ENCODE measurements around the gene PRKD2.
"Not testable (repeated sequence)": the region's sequence is repeated elsewhere in the genome, so short reads cannot be mapped to it uniquely, and the experiment has no call there.

Gene PRKD2

GRCh38 chr19:46631481-46631880, 85.4 kb downstream of the PRKD2 start:
- peak; percentile 42 for DNase-seq (ENCODE audit: low read depth)

GRCh38 chr19:46630586-46631205, 86.2 kb downstream of the PRKD2 start:
- no peak for DNase-seq (ENCODE audit: low read depth)

DNA sequence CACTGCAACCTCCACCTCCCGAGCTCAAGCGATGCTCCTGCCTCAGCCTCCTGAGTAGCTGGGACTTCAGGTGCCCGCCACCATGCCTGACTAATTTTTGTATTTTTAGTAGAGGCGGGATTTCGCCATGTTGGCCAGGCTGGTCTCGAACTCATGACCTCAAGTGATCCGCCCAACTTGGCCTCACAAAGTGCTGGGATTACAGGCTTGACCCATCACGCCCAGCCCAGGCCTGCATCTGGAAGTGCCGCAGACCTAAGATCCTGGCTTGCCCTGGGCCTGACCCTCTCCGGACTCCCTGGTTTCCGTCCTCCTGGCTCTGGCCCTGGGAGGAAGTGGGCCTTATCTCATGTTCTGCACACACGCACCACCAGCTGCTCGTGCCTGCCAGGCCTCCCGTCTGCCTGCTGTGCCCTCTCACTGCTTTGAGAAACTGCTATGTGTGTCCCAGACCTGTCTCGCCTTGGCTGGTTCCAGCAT, 87.3 kb downstream of the PRKD2 start:
- DNase-seq (ENCODE audit: low read depth), result no peak

DNA sequence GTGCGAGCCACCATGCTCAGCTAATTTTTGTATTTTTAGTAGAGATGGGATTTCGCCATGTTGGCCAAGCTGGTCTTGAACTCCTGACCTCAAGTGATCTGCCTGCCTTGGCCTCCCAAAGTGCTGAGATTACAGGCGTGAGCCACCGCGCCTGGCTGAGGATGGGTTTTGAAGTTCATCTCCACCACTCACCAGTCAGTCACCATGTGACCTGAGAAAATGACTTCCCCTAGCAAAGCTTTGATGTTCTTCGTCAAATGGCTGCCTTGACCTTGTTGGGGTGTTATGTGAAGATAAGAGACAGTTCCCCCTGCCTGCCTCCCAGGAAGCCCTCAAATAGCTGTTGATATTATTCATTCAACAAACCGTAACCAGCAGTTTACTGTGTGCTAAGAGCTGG, 87.9 kb downstream of the PRKD2 start:
- DNase-seq (ENCODE audit: low read depth), result not testable (repeated sequence)

- DNase-seq (ENCODE audit: low read depth), result no peak
These were observed 90.5 kb downstream of the PRKD2 start for GRCh38 chr19:46626446-46626845.

DNA sequence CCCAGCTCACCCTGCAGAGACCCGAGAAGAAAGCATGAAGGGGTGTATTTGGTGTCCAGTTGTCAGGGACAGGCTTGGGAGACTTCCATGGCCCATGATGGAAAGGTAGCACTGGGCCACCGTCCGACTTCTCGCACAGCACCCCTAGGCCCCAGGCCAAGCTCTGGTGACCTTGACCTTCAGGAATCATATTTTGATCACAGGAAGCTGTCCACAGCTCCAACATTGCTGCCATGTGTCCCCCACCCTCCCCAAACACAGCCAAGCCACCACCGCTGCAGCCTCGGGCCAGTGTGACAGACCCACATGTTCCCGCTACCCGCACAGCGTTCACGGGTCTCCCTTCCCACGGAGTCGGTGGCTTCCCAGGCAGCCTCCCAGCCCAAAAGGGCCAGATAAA, 91.2 kb downstream of the PRKD2 start:
- DNase-seq (ENCODE audit: low read depth), result no peak

GRCh38 chr19:46624958-46625661, 91.8 kb downstream of the PRKD2 start, which contains the start of gene PTGIR:
TSS of gene PTGIR (minus strand) at chr19:46625089. CDS start at chr19:46624225, 864 bp downstream.
- DNase-seq (ENCODE audit: low read depth), result peak; percentile 77

Data from fibroblast of gingiva (primary cell).